ENCODE data around the gene RCL1. TPM values are rescaled to one million over a fixed set of nuclear protein-coding genes. Genes with fewer than 3 reads are reported as not detected.

Gene RCL1
- total and polyA plus RNA-seq, 2 of the 13 experiments (the other 11 are each of a cell fraction or from before 2014, with no cell fraction given): 22.3 to 31.6 TPM

- no peak for TF ChIP-seq ZBTB40 (IDR thresholded peaks at IDR 0.05)
- 0 out of 2 replicates have a peak, but pooled peaks have one; percentile 25 for TF ChIP-seq ZBTB40 (CRISPR knock-in tag; IDR thresholded peaks at IDR 0.05)
- TF ChIP-seq ZNF234 (CRISPR knock-in tag; conservative IDR thresholded peaks at IDR 0.05): no peak
- TF ChIP-seq MTERF4 (CRISPR knock-in tag; IDR thresholded peaks at IDR 0.05): 0 out of 2 replicates have a peak, but pooled peaks have one; percentile 84
- TF ChIP-seq HIVEP1 (CRISPR knock-in tag; IDR thresholded peaks at IDR 0.05): no peak
- no peak for TF ChIP-seq KDM3A (CRISPR knock-in tag; IDR thresholded peaks at IDR 0.05; ENCODE audit: low read depth)
- no peak for TF ChIP-seq TAF15 (IDR thresholded peaks at IDR 0.05; ENCODE audit: low read depth, low read length, poor library complexity, severe bottlenecking)
- no peak; the same call in 1 of the 2 replicates for TF ChIP-seq ZNF414 (CRISPR knock-in tag; IDR thresholded peaks at IDR 0.05)
- TF ChIP-seq GPBP1L1 (CRISPR knock-in tag; IDR thresholded peaks at IDR 0.05): no peak
- TF ChIP-seq MAFK (conservative IDR thresholded peaks at IDR 0.05 in 1 of 2, IDR thresholded peaks at IDR 0.05 in 1 of 2; ENCODE audit: low read length in 2 of 2): no peak
- no peak for TF ChIP-seq KAT8 (CRISPR knock-in tag; IDR thresholded peaks at IDR 0.05)
These were observed at the start of gene RCL1 (continued) for GRCh38 chr9:4792572-4793458.

Measured in HepG2 (cell line).